Activated CD8-positive, alpha-beta memory T cell treated with anti-CD3 and anti-CD28 coated beads, Interleukin-2, amount 10 ng/mL, durations not matched to agents 7 days and 5 days (primary cell): ENCODE measurements around the gene BIN2. TPM values are rescaled to one million over a fixed set of nuclear protein-coding genes. Genes with fewer than 3 reads are reported as not detected.

Experiments used
- ATAC-seq: fragments of 150-1000 bp; cut with Tn5 transposase; one replicate; pipeline ENCODE4 v1.10.0; 2021; ENCODE audit warnings: moderate library complexity
- CTCF ChIA-PET: fragments of 350-600 bp; sonication (Branson Sonifier 250); formaldehyde crosslinking; loops from one replicate; lab custom pipeline; 2021; ENCODE audit warnings: antibody characterized with exemption; lab: Charles Lee
- DNase-seq: peaks from one replicate; pipeline ENCODE4 v3.0.0-alpha.2; 2020
- H3K27ac Mint-ChIP-seq: one replicate; pipeline ENCODE4 v1.8.0; 2021; ENCODE audit warnings: mild to moderate bottlenecking, mixed read lengths
- H3K27me3 Mint-ChIP-seq: one replicate; pipeline ENCODE4 v1.8.0; 2021; ENCODE audit warnings: mixed read lengths
- H3K36me3 Mint-ChIP-seq: one replicate; pipeline ENCODE4 v1.8.0; 2021; ENCODE audit warnings: mild to moderate bottlenecking, mixed read lengths
- H3K4me1 Mint-ChIP-seq: one replicate; pipeline ENCODE4 v1.8.0; 2021; ENCODE audit warnings: mixed read lengths
- H3K4me3 Mint-ChIP-seq: one replicate; pipeline ENCODE4 v1.8.0; 2021; ENCODE audit warnings: mild to moderate bottlenecking, moderate library complexity, mixed read lengths
- H3K9me3 Mint-ChIP-seq: one replicate; pipeline ENCODE4 v1.8.0; 2022; ENCODE audit warnings: low read depth, mixed read lengths
- total RNA-seq, 2 experiments: library from RNA; stranded (reverse); gene quantifications; one replicate each; pipeline ENCODE4 v1.2.3, GENCODE V29; 2021

The BIN2 gene
- total RNA-seq, 2 experiments from 2014 or later, result 109 to 147 TPM

- peak within 1 kb of the TSS; percentile 98 for H3K27ac Mint-ChIP-seq
- H3K27me3 Mint-ChIP-seq, result no peaks in the 10 kb centered on the region
- peak within 1 kb of the TSS; percentile 91 for H3K4me3 Mint-ChIP-seq
- CTCF ChIA-PET, result interaction anchor here (1.0 to 2.3 kb wide), 12 partner anchors 9 to 474 kb away, joined by 3 to 19 read pairs (median 4); partner anchors contain the start of genes ATF1, POU6F1 and SLC11A2
- no peaks in the 10 kb centered on the region for H3K9me3 Mint-ChIP-seq
- DNase-seq (peak; percentile 98), ATAC-seq (peak; percentile 96)
- H3K36me3 Mint-ChIP-seq, result peaks cover 34% of the 10 kb centered on the region
- H3K4me1 Mint-ChIP-seq, result peaks cover 35% of the 10 kb centered on the region
Measured at GRCh38 chr12:51238510-51239334, 85.3 kb downstream of the BIN2 start, which contains the start of gene DAZAP2. TSS of gene DAZAP2 (plus strand) at chr12:51238826. CDS start at chr12:51238908, 82 bp downstream.

- H3K27ac Mint-ChIP-seq, result peak overlapping the region; percentile 98
- H3K9me3 Mint-ChIP-seq, result no peaks in the 10 kb centered on the region
- no peak for DNase-seq
- no peaks in the 10 kb centered on the region for H3K27me3 Mint-ChIP-seq
- H3K4me3 Mint-ChIP-seq, result peak overlapping the region; percentile 91
- peak; percentile 3 for ATAC-seq
- peaks cover 32% of the 10 kb centered on the region for H3K36me3 Mint-ChIP-seq
- H3K4me1 Mint-ChIP-seq, result peaks cover 34% of the 10 kb centered on the region
- CTCF ChIA-PET, result interaction anchor here (1.0 to 2.3 kb wide), 10 partner anchors 9 to 474 kb away, joined by 3 to 19 read pairs (median 4); partner anchors contain the start of genes ATF1, POU6F1 and SLC11A2
Measured at GRCh38 chr12:51238037-51238509, 85.9 kb downstream of the BIN2 start.

GRCh38 chr12:51234530-51234929, 89.4 kb downstream of the BIN2 start:
- CTCF ChIA-PET, result no interaction called here
- no peaks in the 10 kb centered on the region for H3K9me3 Mint-ChIP-seq
- no peak overlapping the region for H3K27ac Mint-ChIP-seq
- DNase-seq, result no peak
- ATAC-seq, result no peak
- H3K4me3 Mint-ChIP-seq, result no peak overlapping the region
- H3K4me1 Mint-ChIP-seq, result peaks cover 9% of the 10 kb centered on the region
- H3K36me3 Mint-ChIP-seq, result peaks cover 2% of the 10 kb centered on the region
- H3K27me3 Mint-ChIP-seq, result peaks cover 2% of the 10 kb centered on the region

GRCh38 chr12:51232642-51233041, 91.3 kb downstream of the BIN2 start:
- H3K27me3 Mint-ChIP-seq, result peaks cover 2% of the 10 kb centered on the region
- peaks cover 2% of the 10 kb centered on the region for H3K4me1 Mint-ChIP-seq
- H3K9me3 Mint-ChIP-seq, result no peaks in the 10 kb centered on the region
- ATAC-seq, result no peak
- no peak for DNase-seq
- no peak overlapping the region for H3K4me3 Mint-ChIP-seq
- no peak overlapping the region for H3K27ac Mint-ChIP-seq
- CTCF ChIA-PET, result no interaction called here
- no peaks in the 10 kb centered on the region for H3K36me3 Mint-ChIP-seq

Other genes with a start within 250 kb of the BIN2 start
- 10 to 100 TPM; 17.7 to 20.4 TPM for gene CSRNP2, start 240.6 kb downstream of the BIN2 start, total RNA-seq
- 10 to 100 TPM; 34.7 to 40.5 TPM for gene TFCP2, start 151.0 kb downstream of the BIN2 start, total RNA-seq
- gene POU6F1, start 106.1 kb downstream of the BIN2 start, total RNA-seq, result 1 to 10 TPM; 3.6 to 5.4 TPM
- gene DAZAP2, start 85.3 kb downstream of the BIN2 start, total RNA-seq, result 100 to 1,000 TPM; 174 to 181 TPM
- gene SMAGP, start 53.8 kb downstream of the BIN2 start, total RNA-seq, result 1 to 10 TPM; 1.4 to 3.4 TPM
- not detected for gene CELA1, start 22.5 kb upstream of the BIN2 start, total RNA-seq
- 10 to 100 TPM; 43.9 to 47.9 TPM for gene GALNT6, start 67.2 kb upstream of the BIN2 start, total RNA-seq
- gene SLC4A8, start 100.7 kb upstream of the BIN2 start, total RNA-seq, result 1 to 10 TPM; 9.1 to 9.2 TPM